B cell (primary cell): ENCODE data around the gene GPX6. TPM values are rescaled to one million over a fixed set of nuclear protein-coding genes. Genes with fewer than 3 reads are reported as not detected.

Source experiments
- ATAC-seq: fragments of 200-7000 bp; cut with Tn5 transposase; one replicate; pipeline ENCODE4 v1.10.0; 2021; ENCODE audit warnings: low read depth, mild to moderate bottlenecking, moderate number of reproducible peaks, moderate library complexity
- CTCF ChIA-PET: fragments of 350-600 bp; sonication (Branson Sonifier 250); formaldehyde crosslinking; loops from one replicate; lab custom pipeline; 2021; ENCODE audit warnings: antibody characterized with exemption, inconsistent platforms; lab: Charles Lee
- POLR2A ChIA-PET: fragments of 350-600 bp; sonication (Branson Sonifier 250); formaldehyde crosslinking; loops from one replicate; lab custom pipeline; 2021; ENCODE audit warnings: antibody characterized with exemption; lab: Charles Lee
- DNase-seq: peaks from one replicate; pipeline ENCODE4 v3.0.0; 2013
- H2AFZ ChIP-seq: 2 replicates; pipeline ENCODE4 v1.6.1; 2012; ENCODE audit warnings: mild to moderate bottlenecking, low read depth, low read length; ENCODE audit not compliant: insufficient read depth, poor library complexity, severe bottlenecking
- H3K27ac ChIP-seq, 2 donors: 1 replicate in 1 of 2; 2 replicates in 1 of 2; pipeline ENCODE4 v1.5.1; 2012 to 2013; ENCODE audit warnings: low read length in 2 of 2, mild to moderate bottlenecking in 2 of 2, moderate library complexity in 1 of 2
- H3K27me3 ChIP-seq, 4 experiments: fragments of 200-600 bp in 1 of 4; sonication (generic) in 1 of 4; replicated peaks in 1 of 4; 1 replicate in 2 of 4; 2 replicates in 2 of 4; pipeline versions ENCODE4 v1.6.1 to v1.7.0; 2013 to 2016; ENCODE audit warnings: low read length in 3 of 4, mild to moderate bottlenecking in 2 of 4, mixed read lengths in 1 of 4, moderate library complexity in 1 of 4; ENCODE audit not compliant: insufficient read depth in 4 of 4, control insufficient read depth in 3 of 4; ENCODE audit errors: control extremely low read depth in 1 of 4
- H3K36me3 ChIP-seq, 2 experiments: replicated peaks in 1 of 2; 1 replicate in 1 of 2; 2 replicates in 1 of 2; pipeline versions ENCODE4 v1.6.1 to v1.7.1; 2013; ENCODE audit warnings: low read length in 1 of 2; ENCODE audit not compliant: insufficient read depth in 2 of 2, control insufficient read depth in 1 of 2; ENCODE audit errors: control extremely low read depth in 1 of 2, extremely low read depth in 1 of 2
- H3K4me1 ChIP-seq, 2 donors: fragments of 200-600 bp in 1 of 2; sonication (generic) in 1 of 2; 1 replicate in 1 of 2; 2 replicates in 1 of 2; pipeline versions ENCODE4 v1.5.1 to v1.6.1; 2013 to 2017; ENCODE audit warnings: low read length in 2 of 2; ENCODE audit not compliant: control insufficient read depth in 2 of 2, insufficient read depth in 2 of 2
- H3K4me2 ChIP-seq: replicated peaks from 2 replicates; pipeline ENCODE3; 2012; ENCODE audit warnings: mild to moderate bottlenecking, low read depth, low read length; ENCODE audit not compliant: poor library complexity, severe bottlenecking
- H3K4me3 ChIP-seq, 5 experiments: fragments of 200-600 bp in 1 of 5; sonication (generic) in 1 of 5; 1 replicate in 3 of 5; 2 replicates in 2 of 5; pipeline versions ENCODE4 v1.5.1 to v1.7.0; 2011 to 2016; ENCODE audit warnings: low read length in 4 of 5, mild to moderate bottlenecking in 4 of 5, low read depth in 2 of 5, control low read depth in 1 of 5, moderate library complexity in 1 of 5; ENCODE audit not compliant: insufficient read depth in 1 of 5; ENCODE audit errors: control extremely low read depth in 1 of 5, extremely low read depth in 1 of 5
- H3K79me2 ChIP-seq: fragments of 200-600 bp; sonication (generic); one replicate; pipeline ENCODE4 v1.6.0; 2016; ENCODE audit warnings: low read length; ENCODE audit not compliant: control insufficient read depth, insufficient read depth
- H3K9ac ChIP-seq: fragments of 200-600 bp; sonication (generic); 2 replicates; pipeline ENCODE4 v1.6.1; 2017; ENCODE audit warnings: mild to moderate bottlenecking, low read length, moderate library complexity
- H3K9me3 ChIP-seq, 3 donors: one replicate each; pipeline versions ENCODE4 v1.6.1 to v1.7.1; 2013; ENCODE audit warnings: low read length in 2 of 3; ENCODE audit not compliant: control insufficient read depth in 2 of 3, insufficient read depth in 1 of 3; ENCODE audit errors: control extremely low read depth in 1 of 3
- H4K20me1 ChIP-seq: 2 replicates; pipeline ENCODE4 v1.6.0; 2012; ENCODE audit warnings: mild to moderate bottlenecking, low read length; ENCODE audit not compliant: insufficient read depth, control insufficient read depth, poor library complexity, severe bottlenecking
- H3K27ac Mint-ChIP-seq: one replicate; pipeline ENCODE4 v1.8.0; 2021; ENCODE audit warnings: mixed read lengths
- H3K27me3 Mint-ChIP-seq: one replicate; pipeline ENCODE4 v1.8.0; 2021; ENCODE audit warnings: mixed read lengths
- H3K4me1 Mint-ChIP-seq: one replicate; pipeline ENCODE4 v1.8.0; 2021; ENCODE audit warnings: mixed read lengths
- H3K4me3 Mint-ChIP-seq: one replicate; pipeline ENCODE4 v1.8.0; 2021; ENCODE audit warnings: mixed read lengths
- H3K9me3 Mint-ChIP-seq: one replicate; pipeline ENCODE4 v1.8.0; 2022; ENCODE audit warnings: mixed read lengths; ENCODE audit not compliant: insufficient read depth
- CTCF ChIP-seq: fragments of 200-600 bp; IDR thresholded peaks from one replicate; pipeline ENCODE4 v1.8.0; 2022; ENCODE audit warnings: antibody characterized with exemption, mild to moderate bottlenecking
- EZH2 ChIP-seq: IDR thresholded peaks from 2 replicates; pipeline ENCODE4 v1.6.1; 2012; ENCODE audit warnings: borderline replicate concordance, low read depth, mild to moderate bottlenecking, moderate library complexity, low read length; ENCODE audit not compliant: insufficient read depth, poor library complexity, severe bottlenecking
- WGBS: methylation state at CpG from one replicate; pipeline ENCODE4 v1.1.5; 2013; ENCODE audit warnings: missing lambda C conversion rate; ENCODE audit not compliant: insufficient coverage; 5-methylcytosine and 5-hydroxymethylcytosine counted together
- intact Hi-C: fragments of 100-400 bp; cut with micrococcal nuclease; formaldehyde crosslinking; loops from one replicate; pipeline ENCODE4 v1.10.0; 2022
- polyA plus RNA-seq: library from polyadenylated mRNA; depleted of rRNA; stranded (reverse); fragments of >200 nt; gene quantifications from 2 replicates; pipeline ENCODE4 v1.2.3, GENCODE V29; 2012
- total RNA-seq, 2 donors: library from RNA; stranded (reverse); fragments of 120-200 nt in 1 of 2; gene quantifications; 1 replicate in 1 of 2; 2 replicates in 1 of 2; pipeline versions ENCODE4 v1.2.3 to v1.2.4, GENCODE V29; 2013 to 2022

Gene GPX6
- total and polyA plus RNA-seq, 2 donors (not counting 1 experiment from before 2014, with no cell fraction given) = not detected

GRCh38 chr6:28553986-28554881 is 38.6 kb upstream of the GPX6 start:
- 42% methylated on average over 23 of the region's 25 CpGs for WGBS
- Mint-ChIP-seq H3K9me3 (no peaks in the 10 kb centered on the region), H3K4me3 (no peak overlapping the region), H3K4me1 (no peaks in the 10 kb centered on the region), H3K27ac (no peak overlapping the region), H3K27me3 (peaks cover 66% of the 10 kb centered on the region)
- Histone ChIP-seq H3K36me3 (no peaks in the 10 kb centered on the region), H3K27ac (no peak overlapping the region), H3K4me3 (no peak overlapping the region), H3K9ac (no peak overlapping the region), H2AFZ (no peak overlapping the region), H3K27me3 (peaks cover 0 to 36% (median 16%) of the 10 kb centered on the region in 4 experiments), H3K4me2 (no peak overlapping the region), H4K20me1 (no peaks in the 10 kb centered on the region), H3K79me2 (no peaks in the 10 kb centered on the region), H3K9me3 (peaks cover 0 to 6% (median 0%) of the 10 kb centered on the region in 3 donors), H3K4me1 (no peaks in the 10 kb centered on the region)
- no peak for DNase-seq
- ChIA-PET CTCF (no interaction called here), POLR2A (no interaction called here)
- no peak for ATAC-seq
- no peak for TF ChIP-seq CTCF
- TF ChIP-seq EZH2 = no peak
- intact Hi-C loops = no loop called here

DNA sequence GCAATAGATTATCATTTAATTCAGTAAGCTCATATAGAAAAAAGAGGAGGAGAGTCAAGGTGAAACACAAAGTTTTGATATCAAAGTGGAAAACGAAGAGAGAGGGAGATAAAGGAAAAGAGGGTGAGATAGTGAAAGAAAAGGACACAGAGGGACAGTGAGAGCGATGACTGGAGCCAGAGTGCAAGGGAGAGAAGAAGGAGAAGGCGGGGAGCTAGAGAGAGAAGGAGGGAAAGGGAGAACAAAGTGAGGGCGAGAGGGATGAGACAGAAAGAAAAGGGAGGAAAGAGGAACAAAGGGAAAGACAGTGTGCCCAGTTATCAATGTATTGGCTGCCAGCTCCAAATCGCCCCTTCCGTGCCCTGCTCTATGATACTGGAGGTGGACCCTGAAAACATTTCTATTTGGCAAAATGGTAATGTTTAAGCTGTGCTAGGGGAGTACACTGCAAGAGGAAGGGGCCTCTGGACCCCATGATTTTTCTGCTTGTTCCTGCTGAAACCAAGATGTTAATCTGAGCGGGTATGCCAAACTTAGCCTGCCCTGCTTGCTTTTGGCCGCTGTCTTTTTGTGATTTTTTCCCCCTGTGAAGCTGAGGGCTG is 37.9 kb upstream of the GPX6 start:
- Histone ChIP-seq H2AFZ (no peak overlapping the region), H3K4me3 (no peak overlapping the region), H3K9me3 (peaks cover 0 to 6% (median 0%) of the 10 kb centered on the region in 3 donors), H3K27ac (no peak overlapping the region), H3K9ac (no peak overlapping the region), H4K20me1 (no peaks in the 10 kb centered on the region), H3K79me2 (no peaks in the 10 kb centered on the region), H3K4me1 (no peaks in the 10 kb centered on the region), H3K27me3 (peaks cover 0 to 36% (median 14%) of the 10 kb centered on the region in 4 experiments), H3K36me3 (no peaks in the 10 kb centered on the region), H3K4me2 (no peak overlapping the region)
- TF ChIP-seq EZH2 (no peak), CTCF (no peak)
- Mint-ChIP-seq H3K27me3 (peaks cover 69% of the 10 kb centered on the region), H3K27ac (no peak overlapping the region), H3K9me3 (no peaks in the 10 kb centered on the region), H3K4me1 (no peaks in the 10 kb centered on the region), H3K4me3 (no peak overlapping the region)
- ChIA-PET CTCF (no interaction called here), POLR2A (no interaction called here)
- 65% methylated on average over 8 of the region's 8 CpGs for WGBS
- DNase-seq (no peak), ATAC-seq (no peak)
- intact Hi-C loops = no loop called here
